Colonic mucosa (tissue), 4 donors: ENCODE measurements around the gene TTPAL. TPM values are rescaled to one million over a fixed set of nuclear protein-coding genes. Genes with fewer than 3 reads are reported as not detected.

Experiments used
- DNase-seq: peaks from one replicate; pipeline ENCODE4 v3.0.0-alpha.2; 2020
- H3K27ac ChIP-seq: fragments of 200-600 bp; one replicate; pipeline ENCODE4 v1.8.0; 2021
- H3K27me3 ChIP-seq: fragments of 200-600 bp; one replicate; pipeline ENCODE4 v1.8.0; 2021
- H3K36me3 ChIP-seq: fragments of 200-600 bp; one replicate; pipeline ENCODE4 v1.8.0; 2021
- H3K4me1 ChIP-seq: fragments of 200-600 bp; one replicate; pipeline ENCODE4 v1.8.0; 2021; ENCODE audit warnings: mild to moderate bottlenecking
- H3K4me3 ChIP-seq: fragments of 200-600 bp; one replicate; pipeline ENCODE4 v1.8.0; 2021
- H3K9ac ChIP-seq, 2 donors: one replicate each; pipeline ENCODE4 v1.7.0; 2013; ENCODE audit warnings: control low read depth in 2 of 2, low read depth in 2 of 2, low read length in 2 of 2
- H3K9me3 ChIP-seq: fragments of 200-600 bp; one replicate; pipeline ENCODE4 v1.8.0; 2021
- intact Hi-C: fragments of 100-400 bp; cut with DNase I; formaldehyde crosslinking; loops from one replicate; pipeline ENCODE4 v1.14.1; 2022
- total RNA-seq, 2 donors: library from RNA; stranded (reverse); fragmentation: NEBNext Ultra II Directional in 1 of 2; extraction: Animal tissue kit (Norgen Biotek cat#: 25700) in 1 of 2; gene quantifications; one replicate each; pipeline ENCODE4 v1.2.1, GENCODE V29; 2021
- TF ChIP-seq, protein P1 (sequence below): fragments of 200-600 bp; IDR thresholded peaks from one replicate; pipeline ENCODE4 v1.8.0; 2022; ENCODE audit warnings: antibody characterized with exemption, mild to moderate bottlenecking
- donor health status: healthy.
- donor health status: DM: no; HTN: no; CAD: no.
- donor health status: DM: no; HTN: no; CAD: no.

TTPAL gene
- total RNA-seq, 2 donors from 2014 or later = 8.4 to 11.6 TPM

DNA sequence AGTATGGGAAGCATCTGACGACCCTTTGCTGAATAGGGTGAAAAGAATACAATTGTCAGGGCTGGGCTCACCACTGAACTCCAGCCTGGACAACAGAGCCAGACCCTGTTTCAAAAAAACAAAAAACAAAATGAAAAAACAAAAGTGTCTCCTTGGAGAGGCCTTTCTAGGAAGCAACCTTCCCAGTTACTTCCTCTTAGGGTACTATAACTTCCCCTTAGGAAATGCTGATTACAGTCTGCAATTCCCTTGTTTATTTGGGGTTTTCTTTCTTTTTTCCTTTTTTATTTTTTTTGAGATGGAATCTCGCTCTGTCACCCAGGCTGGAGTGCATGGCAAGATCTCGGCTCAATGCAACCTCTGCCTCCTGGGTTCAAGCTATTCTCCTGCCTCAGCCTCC, 20.5 kb upstream of the TTPAL start:
- TF ChIP-seq, protein P1, sequence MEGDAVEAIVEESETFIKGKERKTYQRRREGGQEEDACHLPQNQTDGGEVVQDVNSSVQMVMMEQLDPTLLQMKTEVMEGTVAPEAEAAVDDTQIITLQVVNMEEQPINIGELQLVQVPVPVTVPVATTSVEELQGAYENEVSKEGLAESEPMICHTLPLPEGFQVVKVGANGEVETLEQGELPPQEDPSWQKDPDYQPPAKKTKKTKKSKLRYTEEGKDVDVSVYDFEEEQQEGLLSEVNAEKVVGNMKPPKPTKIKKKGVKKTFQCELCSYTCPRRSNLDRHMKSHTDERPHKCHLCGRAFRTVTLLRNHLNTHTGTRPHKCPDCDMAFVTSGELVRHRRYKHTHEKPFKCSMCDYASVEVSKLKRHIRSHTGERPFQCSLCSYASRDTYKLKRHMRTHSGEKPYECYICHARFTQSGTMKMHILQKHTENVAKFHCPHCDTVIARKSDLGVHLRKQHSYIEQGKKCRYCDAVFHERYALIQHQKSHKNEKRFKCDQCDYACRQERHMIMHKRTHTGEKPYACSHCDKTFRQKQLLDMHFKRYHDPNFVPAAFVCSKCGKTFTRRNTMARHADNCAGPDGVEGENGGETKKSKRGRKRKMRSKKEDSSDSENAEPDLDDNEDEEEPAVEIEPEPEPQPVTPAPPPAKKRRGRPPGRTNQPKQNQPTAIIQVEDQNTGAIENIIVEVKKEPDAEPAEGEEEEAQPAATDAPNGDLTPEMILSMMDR = no peak
- no peak overlapping the region for H3K4me3 ChIP-seq
- no peak overlapping the region for H3K9ac ChIP-seq
- intact Hi-C loops = no loop called here
- peaks cover 2% of the 10 kb centered on the region for H3K4me1 ChIP-seq
- H3K27ac ChIP-seq = no peak overlapping the region
- H3K9me3 ChIP-seq = no peaks in the 10 kb centered on the region
- H3K36me3 ChIP-seq = no peaks in the 10 kb centered on the region
- no peak for DNase-seq
- no peaks in the 10 kb centered on the region for H3K27me3 ChIP-seq

DNA sequence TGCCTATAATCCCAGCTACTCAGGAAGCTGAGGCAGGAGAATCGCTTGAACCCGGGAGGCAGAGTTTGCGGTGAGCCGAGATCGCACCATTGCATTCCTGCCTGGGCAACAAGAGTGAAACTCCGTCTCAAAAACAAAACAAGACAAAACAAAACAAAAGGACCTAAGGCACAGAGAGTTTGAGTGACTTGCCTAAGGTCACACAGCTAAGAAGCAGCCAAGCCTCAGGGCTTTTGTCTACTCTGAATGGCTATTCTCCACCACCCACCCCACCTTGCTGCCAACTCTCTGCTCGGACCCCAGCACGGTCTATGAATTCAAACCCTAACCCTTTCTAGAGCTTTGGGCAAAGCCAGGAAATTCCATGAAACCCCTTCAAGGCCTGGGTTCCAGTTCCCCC, 19.1 kb upstream of the TTPAL start:
- intact Hi-C loops = no loop called here
- Histone ChIP-seq H3K9me3 (no peaks in the 10 kb centered on the region), H3K27ac (no peak overlapping the region), H3K4me3 (no peak overlapping the region), H3K9ac (peak overlapping the region in 1 of 2 donors; percentile 6), H3K36me3 (no peaks in the 10 kb centered on the region), H3K4me1 (peaks cover 2% of the 10 kb centered on the region), H3K27me3 (no peaks in the 10 kb centered on the region)
- TF ChIP-seq, protein P1 = no peak
- no peak for DNase-seq

DNA sequence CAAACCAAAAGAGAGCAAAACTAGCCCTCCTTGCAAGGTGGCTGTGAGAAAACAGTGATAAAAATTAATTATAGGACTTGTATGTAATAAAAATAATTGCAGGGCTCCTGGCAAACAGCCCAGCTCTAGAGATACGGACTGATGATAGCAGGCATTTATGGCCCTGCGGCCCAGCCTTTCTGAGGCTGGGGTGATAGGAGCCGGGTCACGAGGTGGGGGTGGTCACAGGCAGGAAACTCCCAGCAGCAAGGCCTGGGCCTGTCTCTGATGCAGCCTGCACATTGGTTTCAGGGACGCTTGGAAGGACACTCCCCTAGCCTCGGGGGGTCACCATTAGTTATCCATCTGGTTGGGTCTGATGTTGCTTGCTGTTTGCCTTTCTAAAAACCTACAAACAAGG, 18.7 kb upstream of the TTPAL start:
- peak overlapping the region in 1 of 2 donors; percentile 6 for H3K9ac ChIP-seq
- no peak overlapping the region for H3K27ac ChIP-seq
- DNase-seq = peak; percentile 69
- H3K9me3 ChIP-seq = no peaks in the 10 kb centered on the region
- peaks cover 2% of the 10 kb centered on the region for H3K4me1 ChIP-seq
- H3K36me3 ChIP-seq = no peaks in the 10 kb centered on the region
- intact Hi-C loops = no loop called here
- no peaks in the 10 kb centered on the region for H3K27me3 ChIP-seq
- no peak overlapping the region for H3K4me3 ChIP-seq
- TF ChIP-seq, protein P1 = no peak

DNA sequence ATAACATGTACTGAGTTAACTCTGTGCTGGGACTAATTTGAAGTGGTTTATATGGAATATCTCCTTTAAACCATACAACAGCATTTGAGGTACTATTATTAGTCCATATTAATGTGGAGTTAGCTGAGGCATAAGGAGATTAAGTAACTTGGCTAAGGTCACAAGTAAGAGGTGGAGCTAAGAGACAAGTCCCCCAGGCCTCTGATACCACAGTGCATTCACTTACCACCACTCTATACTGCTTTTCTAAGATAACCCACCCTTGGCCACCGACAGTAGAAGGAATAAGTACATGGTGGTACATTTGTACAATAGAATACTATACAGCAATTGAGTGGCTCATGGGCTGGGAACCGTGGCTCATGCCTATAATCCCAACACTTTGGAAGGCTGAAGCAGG, 16.4 kb upstream of the TTPAL start:
- H3K27ac ChIP-seq = peak overlapping the region; percentile 46
- no peaks in the 10 kb centered on the region for H3K27me3 ChIP-seq
- intact Hi-C loops = no loop called here
- H3K9ac ChIP-seq = no peak overlapping the region
- DNase-seq = no peak
- H3K36me3 ChIP-seq = no peaks in the 10 kb centered on the region
- H3K9me3 ChIP-seq = no peaks in the 10 kb centered on the region
- H3K4me3 ChIP-seq = no peak overlapping the region
- H3K4me1 ChIP-seq = peaks cover 2% of the 10 kb centered on the region
- TF ChIP-seq, protein P1 = no peak

DNA sequence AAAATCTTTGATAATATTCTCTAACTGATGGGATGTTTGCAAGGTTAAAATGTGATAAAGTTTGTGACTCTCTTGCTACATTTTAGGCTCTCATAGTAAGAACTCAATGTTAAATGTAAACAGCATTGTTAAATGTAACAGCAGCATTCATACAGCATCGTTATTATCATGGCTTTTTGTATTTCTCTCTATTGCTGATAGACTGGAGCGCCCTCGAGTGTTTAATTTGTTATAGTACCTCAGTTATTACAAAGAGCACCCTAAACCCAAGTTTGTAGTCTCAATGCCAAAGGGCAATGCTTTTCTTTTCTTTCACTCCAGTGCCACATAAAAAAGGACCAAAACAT, 14.9 kb upstream of the TTPAL start:
- H3K36me3 ChIP-seq = no peaks in the 10 kb centered on the region
- intact Hi-C loops = loop anchor here (2.0 to 10.0 kb wide), 2 partner anchors 72 to 146 kb away; partner anchors contain the start of gene FITM2

More for the DNA sequence above, 14.9 kb upstream of the TTPAL start:
- H3K27ac ChIP-seq = peak overlapping the region; percentile 46
- H3K4me1 ChIP-seq = peaks cover 2% of the 10 kb centered on the region
- H3K27me3 ChIP-seq = no peaks in the 10 kb centered on the region
- H3K9me3 ChIP-seq = no peaks in the 10 kb centered on the region
- peak; percentile 65 for DNase-seq
- no peak overlapping the region for H3K4me3 ChIP-seq
- TF ChIP-seq, protein P1 = peak; percentile 44
- H3K9ac ChIP-seq = peak overlapping the region in 1 of 2 donors; percentile 7
